GM06990 (cell line): ENCODE measurements around the gene DTX1.

Source experiments
- DNase-seq: peaks from one replicate; pipeline ENCODE4 v3.0.0-alpha.2; 2011; ENCODE audit not compliant: insufficient read length; ENCODE audit errors: extremely low read depth
- H3K27me3 ChIP-seq: replicated peaks from 2 replicates; pipeline ENCODE4 v1.6.0; 2011; ENCODE audit warnings: low read length; ENCODE audit not compliant: control insufficient read depth, insufficient read depth
- H3K36me3 ChIP-seq: 2 replicates; pipeline ENCODE4 v1.5.1; 2011; ENCODE audit warnings: low read length; ENCODE audit not compliant: control insufficient read depth, insufficient read depth
- H3K4me3 ChIP-seq: replicated peaks from 2 replicates; pipeline ENCODE4 v1.5.1; 2011; ENCODE audit warnings: low read depth, mild to moderate bottlenecking, control low read depth, low read length
- CTCF ChIP-seq: IDR thresholded peaks from 2 replicates; pipeline ENCODE4 v1.5.1; 2011; ENCODE audit warnings: low read length, control low read depth, mild to moderate bottlenecking, inconsistent platforms; ENCODE audit not compliant: insufficient read depth, poor library complexity, severe bottlenecking

Gene DTX1

GRCh38 chr12:113070117-113070906, 13.8 kb downstream of the DTX1 start:
- TF ChIP-seq CTCF: no peak
- no peaks in the 10 kb centered on the region for H3K36me3 ChIP-seq
- no peak overlapping the region for H3K4me3 ChIP-seq
- peak; percentile 69 for DNase-seq
- no peaks in the 10 kb centered on the region for H3K27me3 ChIP-seq

- Histone ChIP-seq H3K36me3 (no peaks in the 10 kb centered on the region), H3K4me3 (no peak overlapping the region), H3K27me3 (no peaks in the 10 kb centered on the region)
- DNase-seq: no peak
- TF ChIP-seq CTCF: no peak
Measured at GRCh38 chr12:113071135-113072112, 14.9 kb downstream of the DTX1 start.

- no peaks in the 10 kb centered on the region for H3K36me3 ChIP-seq
- H3K27me3 ChIP-seq: no peaks in the 10 kb centered on the region
- DNase-seq: no peak
- TF ChIP-seq CTCF: no peak
- no peak overlapping the region for H3K4me3 ChIP-seq
Measured at GRCh38 chr12:113072136-113072535, 15.6 kb downstream of the DTX1 start.

- no peaks in the 10 kb centered on the region for H3K36me3 ChIP-seq
- H3K4me3 ChIP-seq: no peak overlapping the region
- no peak for DNase-seq
- H3K27me3 ChIP-seq: no peaks in the 10 kb centered on the region
- no peak for TF ChIP-seq CTCF
Measured at GRCh38 chr12:113073586-113073985, 17.1 kb downstream of the DTX1 start.

- no peak overlapping the region for H3K4me3 ChIP-seq
- peak; percentile 82 for DNase-seq
- TF ChIP-seq CTCF: no peak
- H3K27me3 ChIP-seq: no peaks in the 10 kb centered on the region
- H3K36me3 ChIP-seq: no peaks in the 10 kb centered on the region
Measured at GRCh38 chr12:113075137-113075683, 18.7 kb downstream of the DTX1 start.
